GM23338 (cell line): ENCODE measurements around the gene SGCD. TPM values are rescaled to one million over a fixed set of nuclear protein-coding genes. Genes with fewer than 3 reads are reported as not detected.

Source experiments
- ATAC-seq: fragments of 200-7000 bp; cut with Tn5 transposase; 3 replicates; pipeline ENCODE4 v1.9.1; 2020
- DNase-seq: peaks from one replicate; pipeline ENCODE4 v3.0.0-alpha.2; 2015; ENCODE audit warnings: low spot score
- H2AFZ ChIP-seq: fragments of 200-600 bp; sonication (generic); 2 replicates; pipeline ENCODE4 v1.8.0; 2016; ENCODE audit warnings: antibody characterized with exemption, mild to moderate bottlenecking, moderate library complexity
- H3F3A ChIP-seq: fragments of 200-600 bp; sonication (generic); replicated peaks from 2 replicates; pipeline ENCODE4 v1.8.0; 2017; ENCODE audit warnings: antibody characterized with exemption, mixed run types, low read depth
- H3K27ac ChIP-seq: fragments of 200-600 bp; sonication (generic); 2 replicates; pipeline ENCODE4 v1.6.1; 2016; ENCODE audit warnings: low read depth
- H3K27me3 ChIP-seq: fragments of 200-600 bp; sonication (generic); 2 replicates; pipeline ENCODE4 v1.8.0; 2016; ENCODE audit warnings: mild to moderate bottlenecking, mixed run types, moderate library complexity; ENCODE audit not compliant: insufficient read depth
- H3K36me3 ChIP-seq: fragments of 200-600 bp; sonication (generic); 2 replicates; pipeline ENCODE4 v1.8.0; 2016; ENCODE audit warnings: mild to moderate bottlenecking; ENCODE audit not compliant: insufficient read depth
- H3K4me1 ChIP-seq: fragments of 200-600 bp; sonication (generic); 2 replicates; pipeline ENCODE4 v1.8.0; 2016; ENCODE audit warnings: mild to moderate bottlenecking, moderate library complexity; ENCODE audit not compliant: insufficient read depth
- H3K4me2 ChIP-seq: fragments of 200-600 bp; sonication (generic); 2 replicates; pipeline ENCODE4 v1.7.1; 2017; ENCODE audit warnings: mixed run types
- H3K4me3 ChIP-seq: fragments of 200-600 bp; sonication (generic); 2 replicates; pipeline ENCODE4 v1.6.1; 2016; ENCODE audit warnings: mixed run types
- H3K79me2 ChIP-seq: fragments of 200-600 bp; sonication (generic); replicated peaks from 2 replicates; pipeline ENCODE4 v1.8.0; 2017; ENCODE audit warnings: mild to moderate bottlenecking; ENCODE audit not compliant: insufficient read depth
- H3K9me2 ChIP-seq: fragments of 200-600 bp; sonication (generic); 2 replicates; pipeline ENCODE4 v1.8.0; 2017; ENCODE audit not compliant: insufficient read depth
- H4K20me1 ChIP-seq: fragments of 200-600 bp; sonication (generic); replicated peaks from 2 replicates; pipeline ENCODE4 v1.8.0; 2017; ENCODE audit warnings: mild to moderate bottlenecking; ENCODE audit not compliant: insufficient read depth
- H3K27ac Mint-ChIP-seq: 2 replicates; pipeline ENCODE4 v1.8.0; 2020; ENCODE audit warnings: inconsistent platforms, mild to moderate bottlenecking, moderate library complexity, mixed read lengths
- H3K27me3 Mint-ChIP-seq: 3 replicates; pipeline ENCODE4 v1.8.0; 2022; ENCODE audit warnings: low read depth, mild to moderate bottlenecking, moderate library complexity, mixed read lengths, inconsistent platforms; ENCODE audit not compliant: insufficient read depth, poor library complexity
- H3K36me3 Mint-ChIP-seq: 3 replicates; pipeline ENCODE4 v1.8.0; 2021; ENCODE audit warnings: low read depth, mild to moderate bottlenecking, inconsistent platforms, moderate library complexity, mixed read lengths
- H3K4me1 Mint-ChIP-seq: 3 replicates; pipeline ENCODE4 v1.8.0; 2020; ENCODE audit warnings: mild to moderate bottlenecking, inconsistent platforms, mixed read lengths
- H3K4me3 Mint-ChIP-seq: 3 replicates; pipeline ENCODE4 v1.8.0; 2021; ENCODE audit warnings: moderate library complexity, mild to moderate bottlenecking, inconsistent platforms, mixed read lengths
- H3K9me3 Mint-ChIP-seq: 3 replicates; pipeline ENCODE4 v1.8.0; 2020; ENCODE audit warnings: moderate library complexity, mild to moderate bottlenecking, inconsistent platforms, mixed read lengths
- CREB1 ChIP-seq: fragments of 250-450 bp; sonication (Bioruptor Pico); IDR thresholded peaks from 2 replicates; pipeline ENCODE4 v1.5.0; 2020; ENCODE audit warnings: low read depth, mild to moderate bottlenecking, moderate library complexity
- ETS1 ChIP-seq: IDR thresholded peaks from 2 replicates; pipeline ENCODE4 v1.6.1; 2016; ENCODE audit warnings: antibody characterized with exemption
- EZH2 ChIP-seq: fragments of 200-600 bp; sonication (generic); IDR thresholded peaks from one replicate; pipeline ENCODE4 v1.8.0; 2017; ENCODE audit warnings: antibody characterized with exemption, mild to moderate bottlenecking, low read depth; ENCODE audit not compliant: unreplicated experiment
- EZH2phosphoT487 ChIP-seq: fragments of 200-600 bp; sonication (generic); IDR thresholded peaks from one replicate; pipeline ENCODE4 v1.8.1; 2018; ENCODE audit warnings: antibody characterized with exemption; ENCODE audit not compliant: unreplicated experiment
- JUNB ChIP-seq: IDR thresholded peaks from one replicate; pipeline ENCODE4 v1.6.1; 2016; ENCODE audit warnings: antibody characterized with exemption; ENCODE audit not compliant: unreplicated experiment
- NANOG ChIP-seq: IDR thresholded peaks from 2 replicates; pipeline ENCODE4 v1.6.1; 2016; ENCODE audit warnings: antibody characterized with exemption, borderline replicate concordance
- POLR2AphosphoS5 ChIP-seq: IDR thresholded peaks from 2 replicates; pipeline ENCODE4 v1.6.1; 2016; ENCODE audit warnings: antibody characterized with exemption, low read depth
- REST ChIP-seq: IDR thresholded peaks from one replicate; pipeline ENCODE4 v1.6.1; 2018; ENCODE audit warnings: antibody characterized with exemption; ENCODE audit not compliant: unreplicated experiment
- STAT1 ChIP-seq: IDR thresholded peaks from one replicate; pipeline ENCODE4 v1.6.1; 2016; ENCODE audit warnings: antibody characterized with exemption; ENCODE audit not compliant: unreplicated experiment
- ZNF114 ChIP-seq: fragments of 250-450 bp; sonication (Bioruptor Pico); IDR thresholded peaks from 2 replicates; pipeline ENCODE4 v1.5.0; 2020; ENCODE audit warnings: mild to moderate bottlenecking, moderate library complexity
- ZNF331 ChIP-seq: fragments of 250-450 bp; sonication (Bioruptor Pico); IDR thresholded peaks from 2 replicates; pipeline ENCODE4 v1.5.0; 2020; ENCODE audit warnings: low read depth, mild to moderate bottlenecking, moderate library complexity
- ZNF462 ChIP-seq: fragments of 250-450 bp; sonication (Bioruptor Pico); IDR thresholded peaks from 2 replicates; pipeline ENCODE4 v1.5.0; 2020; ENCODE audit warnings: mild to moderate bottlenecking, moderate library complexity
- polyA plus RNA-seq: library from polyadenylated mRNA; unstranded; fragments of >200 nt; fragmentation: Nextera tagmentation; extraction: Ambion mirVana; gene quantifications from 2 replicates; pipeline ENCODE4 v1.2.1, GENCODE V29; 2016
- total RNA-seq: library from RNA; depleted of rRNA; stranded (reverse); fragments of >200 nt; shearing (Covaris generic); gene quantifications from 2 replicates; pipeline ENCODE4 v1.2.3, GENCODE V29; 2014
- TF ChIP-seq, protein P1 (sequence below), 2 experiments: fragments of 200-600 bp in 1 of 2; sonication (generic) in 1 of 2; conservative IDR thresholded peaks; 2 replicates each; pipeline versions ENCODE4 v1.5.1 to v1.6.1; 2016 to 2017; ENCODE audit warnings: antibody characterized with exemption in 2 of 2, low read depth in 2 of 2, mild to moderate bottlenecking in 2 of 2, moderate library complexity in 1 of 2

SGCD gene
- total and polyA plus RNA-seq, 2 experiments from 2014 or later: 0.03 to 0.05 TPM

DNA sequence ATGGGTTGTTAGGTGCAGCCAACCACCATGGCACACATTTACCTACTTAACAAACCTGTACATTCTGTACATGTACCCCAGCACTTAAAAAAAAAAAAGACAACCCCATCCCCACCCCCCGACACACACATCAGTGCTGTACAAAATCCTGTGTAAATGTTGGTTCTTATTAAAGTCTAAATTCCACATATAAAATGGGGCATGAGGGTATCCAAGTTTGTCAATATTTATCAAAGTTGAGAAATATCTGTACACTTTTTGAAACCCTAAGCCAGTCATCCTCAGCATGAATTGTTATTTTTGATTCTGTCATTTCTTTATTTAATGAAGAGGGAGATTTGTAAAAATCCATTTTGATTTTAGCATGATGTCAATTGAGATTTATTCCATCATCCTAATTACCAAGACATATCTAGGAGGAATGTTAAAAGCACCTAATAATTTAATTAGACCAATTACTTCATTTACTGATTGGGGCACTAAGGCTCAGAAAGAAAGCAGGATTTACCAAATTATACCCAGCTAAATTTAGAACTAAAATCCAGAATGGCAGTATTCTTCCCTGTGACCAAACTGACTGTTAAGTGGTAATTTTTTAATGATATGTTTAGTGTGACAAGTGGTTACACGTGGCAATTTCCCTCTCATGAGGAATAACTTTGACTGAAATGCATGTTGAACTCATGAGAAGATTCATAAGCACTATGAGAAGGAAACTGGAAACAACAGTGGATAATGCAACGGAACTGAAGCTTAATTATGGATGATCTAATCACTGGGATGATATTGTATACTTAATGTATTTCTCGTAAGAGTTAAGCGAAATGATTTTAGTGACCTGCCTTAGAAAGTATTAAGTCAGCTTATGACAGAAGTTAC lies 195.9 kb downstream of the SGCD start:
- Mint-ChIP-seq H3K27ac (no peak overlapping the region), H3K4me1 (no peaks in the 10 kb centered on the region), H3K9me3 (peaks cover 8% of the 10 kb centered on the region), H3K36me3 (peaks cover 2% of the 10 kb centered on the region; the same call in 1 of the 3 replicates), H3K27me3 (peaks cover 2% of the 10 kb centered on the region), H3K4me3 (no peak overlapping the region)
- Histone ChIP-seq H4K20me1 (no peaks in the 10 kb centered on the region), H3K36me3 (no peaks in the 10 kb centered on the region), H3K27ac (no peak overlapping the region), H3K4me3 (no peak overlapping the region), H3K27me3 (no peaks in the 10 kb centered on the region), H3K9me2 (no peaks in the 10 kb centered on the region; the same call in 1 of the 2 replicates), H3K4me1 (no peaks in the 10 kb centered on the region), H3F3A (no peaks in the 10 kb centered on the region), H2AFZ (no peak overlapping the region), H3K79me2 (no peaks in the 10 kb centered on the region), H3K4me2 (no peak overlapping the region)
- DNase-seq (no peak), ATAC-seq (no peak)
- TF ChIP-seq NANOG (no peak), REST (no peak), ETS1 (no peak), EZH2 (no peak), EZH2phosphoT487 (no peak), POLR2AphosphoS5 (no peak), ZNF462 (CRISPR knock-in tag) (no peak), ZNF114 (CRISPR knock-in tag) (no peak), JUNB (no peak), STAT1 (no peak), CREB1 (CRISPR knock-in tag) (no peak), ZNF331 (CRISPR knock-in tag) (no peak)
- TF ChIP-seq, protein P1, sequence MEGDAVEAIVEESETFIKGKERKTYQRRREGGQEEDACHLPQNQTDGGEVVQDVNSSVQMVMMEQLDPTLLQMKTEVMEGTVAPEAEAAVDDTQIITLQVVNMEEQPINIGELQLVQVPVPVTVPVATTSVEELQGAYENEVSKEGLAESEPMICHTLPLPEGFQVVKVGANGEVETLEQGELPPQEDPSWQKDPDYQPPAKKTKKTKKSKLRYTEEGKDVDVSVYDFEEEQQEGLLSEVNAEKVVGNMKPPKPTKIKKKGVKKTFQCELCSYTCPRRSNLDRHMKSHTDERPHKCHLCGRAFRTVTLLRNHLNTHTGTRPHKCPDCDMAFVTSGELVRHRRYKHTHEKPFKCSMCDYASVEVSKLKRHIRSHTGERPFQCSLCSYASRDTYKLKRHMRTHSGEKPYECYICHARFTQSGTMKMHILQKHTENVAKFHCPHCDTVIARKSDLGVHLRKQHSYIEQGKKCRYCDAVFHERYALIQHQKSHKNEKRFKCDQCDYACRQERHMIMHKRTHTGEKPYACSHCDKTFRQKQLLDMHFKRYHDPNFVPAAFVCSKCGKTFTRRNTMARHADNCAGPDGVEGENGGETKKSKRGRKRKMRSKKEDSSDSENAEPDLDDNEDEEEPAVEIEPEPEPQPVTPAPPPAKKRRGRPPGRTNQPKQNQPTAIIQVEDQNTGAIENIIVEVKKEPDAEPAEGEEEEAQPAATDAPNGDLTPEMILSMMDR (conservative IDR thresholded peaks at IDR 0.05; ENCODE audit: low read depth in 2 of 2): no peak
